OCI-LY1 (cell line): ENCODE measurements around the gene OSBPL1A.

Experiments
- H2AFZ ChIP-seq: fragments of 200-600 bp; sonication (generic), shearing (Covaris generic); 2 replicates; pipeline ENCODE4 v1.6.0; 2014; ENCODE audit warnings: antibody characterized with exemption, mild to moderate bottlenecking, low read length
- H3F3A ChIP-seq: fragments of 200-600 bp; sonication (generic), shearing (Covaris generic); 2 replicates; pipeline ENCODE4 v1.6.0; 2014; ENCODE audit warnings: mild to moderate bottlenecking, antibody characterized with exemption, low read length, moderate library complexity; ENCODE audit not compliant: insufficient read depth
- H3K27ac ChIP-seq: fragments of 200-600 bp; sonication (generic); 2 replicates; pipeline ENCODE4 v1.5.1; 2014; ENCODE audit warnings: low read length, mixed run types, mild to moderate bottlenecking, low read depth; ENCODE audit not compliant: poor library complexity, severe bottlenecking
- H3K27me3 ChIP-seq: fragments of 200-600 bp; sonication (generic); 2 replicates; pipeline ENCODE4 v1.6.0; 2014; ENCODE audit warnings: antibody characterized with exemption, mild to moderate bottlenecking, low read length, moderate library complexity; ENCODE audit not compliant: insufficient read depth
- H3K36me3 ChIP-seq: fragments of 200-600 bp; sonication (generic); 2 replicates; pipeline ENCODE4 v1.6.1; 2014; ENCODE audit warnings: mild to moderate bottlenecking, antibody characterized with exemption, low read length, moderate library complexity, mixed read lengths; ENCODE audit not compliant: insufficient read depth
- H3K4me1 ChIP-seq: fragments of 200-600 bp; sonication (generic); 2 replicates; pipeline ENCODE4 v1.5.1; 2014; ENCODE audit warnings: mild to moderate bottlenecking, low read length, moderate library complexity; ENCODE audit not compliant: insufficient read depth, severe bottlenecking
- H3K4me2 ChIP-seq: fragments of 200-600 bp; sonication (generic), shearing (Covaris generic); 2 replicates; pipeline ENCODE4 v1.6.1; 2014; ENCODE audit warnings: low read length
- H3K4me3 ChIP-seq: fragments of 200-600 bp; sonication (generic); 2 replicates; pipeline ENCODE4 v1.5.1; 2014; ENCODE audit warnings: low read length, low read depth, mild to moderate bottlenecking, mixed read lengths; ENCODE audit not compliant: poor library complexity, severe bottlenecking
- H3K79me2 ChIP-seq: fragments of 200-600 bp; shearing (Covaris generic); 2 replicates; pipeline ENCODE4 v1.6.1; 2016; ENCODE audit warnings: mixed run types, low read length, mixed read lengths; ENCODE audit not compliant: insufficient read depth
- H3K9ac ChIP-seq: fragments of 200-600 bp; sonication (generic), shearing (Covaris generic); 2 replicates; pipeline ENCODE4 v1.6.1; 2014; ENCODE audit warnings: mild to moderate bottlenecking, low read length, mixed read lengths
- H3K9me2 ChIP-seq: fragments of 200-600 bp; sonication (generic), shearing (Covaris generic); 2 replicates; pipeline ENCODE4 v1.6.1; 2014; ENCODE audit warnings: low read depth, mild to moderate bottlenecking, low read length, mixed read lengths
- H3K9me3 ChIP-seq: fragments of 200-600 bp; shearing (Covaris generic); 2 replicates; pipeline ENCODE4 v1.6.1; 2014; ENCODE audit warnings: low read length, mixed read lengths
- H4K20me1 ChIP-seq: fragments of 200-600 bp; sonication (generic), shearing (Covaris generic); 2 replicates; pipeline ENCODE4 v1.6.0; 2016; ENCODE audit warnings: mild to moderate bottlenecking, low read length; ENCODE audit not compliant: insufficient read depth
- CTCF ChIP-seq: fragments of 200-600 bp; sonication (generic), shearing (Covaris generic); IDR thresholded peaks from 2 replicates; pipeline ENCODE4 v1.5.1; 2017; ENCODE audit warnings: mild to moderate bottlenecking, antibody characterized with exemption, low read length, moderate library complexity, mixed read lengths
- EZH2 ChIP-seq: fragments of 200-600 bp; sonication (generic), shearing (Covaris generic); IDR thresholded peaks from 2 replicates; pipeline ENCODE4 v1.8.0; 2017; ENCODE audit warnings: borderline replicate concordance, mixed run types, mild to moderate bottlenecking, antibody characterized with exemption, low read length, moderate library complexity, mixed read lengths

Gene OSBPL1A

GRCh38 chr18:24212939-24213338 is 184.7 kb downstream of the OSBPL1A start:
- no peak for TF ChIP-seq EZH2
- no peak for TF ChIP-seq CTCF
- Histone ChIP-seq H2AFZ (no peak overlapping the region), H4K20me1 (no peaks in the 10 kb centered on the region), H3K9me3 (no peaks in the 10 kb centered on the region), H3F3A (no peaks in the 10 kb centered on the region), H3K36me3 (no peaks in the 10 kb centered on the region), H3K4me2 (no peak overlapping the region), H3K4me3 (no peak overlapping the region), H3K9me2 (no peaks in the 10 kb centered on the region), H3K9ac (no peak overlapping the region), H3K27me3 (no peaks in the 10 kb centered on the region), H3K79me2 (no peaks in the 10 kb centered on the region), H3K27ac (no peak overlapping the region), H3K4me1 (no peaks in the 10 kb centered on the region)

- Histone ChIP-seq H3K36me3 (no peaks in the 10 kb centered on the region), H3K79me2 (no peaks in the 10 kb centered on the region), H3K9me3 (no peaks in the 10 kb centered on the region), H3K4me3 (no peak overlapping the region), H3K9me2 (no peaks in the 10 kb centered on the region), H3K27me3 (no peaks in the 10 kb centered on the region), H3K4me1 (no peaks in the 10 kb centered on the region), H4K20me1 (no peaks in the 10 kb centered on the region), H3F3A (no peaks in the 10 kb centered on the region), H2AFZ (no peak overlapping the region), H3K9ac (no peak overlapping the region), H3K27ac (no peak overlapping the region), H3K4me2 (no peak overlapping the region)
- no peak for TF ChIP-seq EZH2
- no peak for TF ChIP-seq CTCF
Measured at GRCh38 chr18:24209558-24209957, 188.1 kb downstream of the OSBPL1A start.

GRCh38 chr18:24208270-24209035 is 189.2 kb downstream of the OSBPL1A start:
- Histone ChIP-seq H3K4me2 (no peak overlapping the region), H3K4me1 (no peaks in the 10 kb centered on the region), H2AFZ (no peak overlapping the region), H3K4me3 (no peak overlapping the region), H3K79me2 (no peaks in the 10 kb centered on the region), H3K9me2 (no peaks in the 10 kb centered on the region), H3K9me3 (no peaks in the 10 kb centered on the region), H3K27me3 (no peaks in the 10 kb centered on the region), H3K36me3 (no peaks in the 10 kb centered on the region), H4K20me1 (no peaks in the 10 kb centered on the region), H3K9ac (no peak overlapping the region), H3F3A (no peaks in the 10 kb centered on the region), H3K27ac (no peak overlapping the region)
- TF ChIP-seq CTCF (no peak), EZH2 (no peak)
